Mucosa of gallbladder (tissue), 1 donor: ENCODE data around the gene SMOC2. TPM values are rescaled to one million over a fixed set of nuclear protein-coding genes. Genes with fewer than 3 reads are reported as not detected.

Experiments used
- DNase-seq: peaks from one replicate; pipeline ENCODE4 v3.0.0-alpha.2; 2020; ENCODE audit warnings: low spot score
- total RNA-seq: library from RNA; stranded (reverse); gene quantifications from one replicate; pipeline ENCODE4 v1.2.1, GENCODE V29; 2021
- donor health status: DM: no; HTN: no; CAD: no.

Gene SMOC2
- total RNA-seq, 1 donor from 2014 or later, result 213 TPM

GRCh38 chr6:168574075-168574698, 133.2 kb downstream of the SMOC2 start:
- no peak for DNase-seq

GRCh38 chr6:168574699-168575195, 133.8 kb downstream of the SMOC2 start:
- peak; percentile 54 for DNase-seq

- no peak for DNase-seq
These were observed 134.5 kb downstream of the SMOC2 start for GRCh38 chr6:168575346-168576098.

- no peak for DNase-seq
These were observed 135.4 kb downstream of the SMOC2 start for GRCh38 chr6:168576388-168576787.

- no peak for DNase-seq
These were observed 136.5 kb downstream of the SMOC2 start for GRCh38 chr6:168577496-168577895.

GRCh38 chr6:168578036-168578435, 137.1 kb downstream of the SMOC2 start:
- DNase-seq, result no peak

- no peak for DNase-seq
These were observed 140.3 kb downstream of the SMOC2 start for GRCh38 chr6:168581236-168581635.

- no peak for DNase-seq
These were observed 140.7 kb downstream of the SMOC2 start for GRCh38 chr6:168581706-168582105.

- DNase-seq, result no peak
These were observed 141.6 kb downstream of the SMOC2 start for GRCh38 chr6:168582571-168582981.

GRCh38 chr6:168583126-168583525, 142.1 kb downstream of the SMOC2 start:
- DNase-seq, result no peak

GRCh38 chr6:168583821-168584220, 142.8 kb downstream of the SMOC2 start:
- peak; percentile 58 for DNase-seq

- no peak for DNase-seq
These were observed 143.3 kb downstream of the SMOC2 start for GRCh38 chr6:168584249-168584648.

GRCh38 chr6:168584671-168585070, 143.7 kb downstream of the SMOC2 start:
- no peak for DNase-seq

- DNase-seq, result no peak
These were observed 144.5 kb downstream of the SMOC2 start for GRCh38 chr6:168585441-168585840.

- no peak for DNase-seq
These were observed 148.3 kb downstream of the SMOC2 start for GRCh38 chr6:168589275-168589674.

- DNase-seq, result no peak
These were observed 149.4 kb downstream of the SMOC2 start for GRCh38 chr6:168590406-168590805.

- DNase-seq, result no peak
These were observed 155.4 kb downstream of the SMOC2 start for GRCh38 chr6:168596344-168596743.

GRCh38 chr6:168597471-168597875, 156.5 kb downstream of the SMOC2 start:
- no peak for DNase-seq

GRCh38 chr6:168598251-168599117, 157.5 kb downstream of the SMOC2 start:
- no peak for DNase-seq

GRCh38 chr6:168599118-168599494, 158.1 kb downstream of the SMOC2 start:
- DNase-seq, result no peak

- no peak for DNase-seq
These were observed 158.9 kb downstream of the SMOC2 start for GRCh38 chr6:168599769-168600330.

- DNase-seq, result no peak
These were observed 159.4 kb downstream of the SMOC2 start for GRCh38 chr6:168600381-168600780.
